GM18861 (cell line): ENCODE results near the gene BORCS6.

Experiments
- ATAC-seq: cut with Tn5 transposase; IDR thresholded peaks from one replicate; pipeline ENCODE4 v1.9.1; 2021; ENCODE audit not compliant: unreplicated experiment

BORCS6 gene

DNA sequence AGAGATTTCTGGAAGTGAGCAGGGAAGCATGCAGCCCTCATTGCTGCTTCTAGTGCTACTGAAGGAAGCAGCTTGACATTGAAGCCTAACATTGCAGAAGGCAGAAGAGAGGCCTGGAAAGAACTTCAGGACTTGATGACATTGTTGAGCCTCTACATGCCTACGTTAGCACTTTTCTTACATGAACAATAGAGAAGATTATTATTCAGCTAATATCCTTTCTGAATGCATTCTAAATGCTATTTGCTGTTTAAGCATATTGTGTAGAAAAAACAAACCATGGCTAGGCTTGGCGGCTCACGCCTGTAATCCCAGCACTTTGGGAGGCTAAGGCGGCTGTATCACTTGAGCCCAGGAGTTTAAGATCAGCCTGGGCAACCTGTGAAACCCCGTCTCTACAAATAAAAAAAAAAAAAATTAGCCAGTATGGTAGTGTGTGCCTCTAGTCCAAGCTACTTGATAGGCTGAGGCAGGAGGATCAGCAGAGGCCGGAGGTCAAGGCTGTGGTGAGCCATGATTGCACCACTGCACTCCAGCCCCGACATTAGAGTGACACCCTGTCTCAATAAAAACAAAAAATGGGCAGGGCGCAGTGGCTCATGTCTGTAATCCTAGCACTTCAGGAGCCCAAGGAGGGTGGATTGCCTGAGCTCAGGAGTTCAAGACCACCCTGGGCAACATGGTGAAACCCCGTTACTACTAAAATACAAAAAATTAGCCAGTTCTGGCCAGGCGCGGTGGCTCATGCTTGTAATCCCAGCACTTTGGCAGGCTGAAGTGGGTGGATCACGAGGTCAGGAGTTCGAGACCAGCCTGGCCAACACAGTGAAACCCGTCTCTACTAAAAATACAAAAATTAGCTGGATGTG lies 22.6 kb upstream of the BORCS6 start:
- ATAC-seq, result no peak

DNA sequence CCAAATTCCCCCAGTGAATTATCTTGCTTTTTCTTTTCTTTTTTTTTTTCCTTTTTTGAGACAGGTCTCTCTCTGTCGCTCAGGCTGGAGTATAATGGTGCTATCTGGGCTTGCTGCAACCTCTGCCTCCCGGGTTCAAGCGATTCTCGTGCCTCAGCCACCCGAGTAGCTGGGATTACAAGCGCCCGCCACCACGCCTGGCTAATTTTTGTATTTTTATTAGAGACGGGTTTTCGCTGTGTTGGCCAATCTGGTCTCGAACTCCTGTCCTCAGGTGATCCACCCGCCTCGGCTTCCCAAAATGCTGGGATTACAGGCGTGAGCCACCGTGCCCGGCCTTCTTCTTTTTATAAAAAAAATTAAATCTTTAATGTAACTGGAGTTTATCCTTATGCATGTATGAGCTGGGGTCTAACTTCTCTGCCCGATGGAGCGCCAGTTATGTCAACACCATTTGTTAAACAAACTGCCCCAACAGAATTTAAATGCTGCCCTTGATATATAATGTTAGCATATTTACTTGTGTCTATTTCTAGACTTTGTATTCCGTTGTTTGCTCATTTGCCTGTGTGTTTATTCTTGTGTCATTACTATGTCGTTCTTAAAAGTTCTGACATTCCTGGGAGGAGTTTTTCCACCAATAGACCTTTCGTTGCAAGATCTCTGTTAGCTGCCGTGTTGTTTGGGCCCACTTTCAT lies 20.9 kb upstream of the BORCS6 start:
- no peak for ATAC-seq

GRCh38 chr17:8209907-8210760 lies 20.2 kb upstream of the BORCS6 start, which contains the start of gene AURKB:
Gene AURKB (minus strand): TSS chr17:8210575. CDS start chr17:8210224, 351 bp downstream.
- ATAC-seq, result peak; percentile 85

DNA sequence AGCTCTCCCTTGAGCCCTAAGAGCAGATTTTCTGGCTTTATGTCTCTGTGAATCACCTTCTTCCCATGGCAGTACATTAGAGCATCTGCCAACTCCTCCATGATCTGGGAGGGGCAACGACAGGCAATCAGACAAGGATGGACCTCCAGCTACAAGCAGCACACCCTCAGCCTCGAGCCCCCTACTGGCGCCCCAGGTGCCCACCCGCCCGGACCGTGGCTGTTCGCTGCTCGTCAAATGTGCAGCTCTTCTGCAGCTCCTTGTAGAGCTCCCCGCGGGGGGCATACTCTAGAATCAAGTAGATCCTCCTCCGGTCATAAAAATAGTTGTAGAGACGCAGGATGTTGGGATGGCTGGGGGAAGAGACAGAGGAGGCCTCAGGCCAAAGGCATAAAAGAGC lies 16.6 kb upstream of the BORCS6 start:
- no peak for ATAC-seq

- ATAC-seq, result no peak
Observed at GRCh38 chr17:8204761-8205555, 15.0 kb upstream of the BORCS6 start.

DNA sequence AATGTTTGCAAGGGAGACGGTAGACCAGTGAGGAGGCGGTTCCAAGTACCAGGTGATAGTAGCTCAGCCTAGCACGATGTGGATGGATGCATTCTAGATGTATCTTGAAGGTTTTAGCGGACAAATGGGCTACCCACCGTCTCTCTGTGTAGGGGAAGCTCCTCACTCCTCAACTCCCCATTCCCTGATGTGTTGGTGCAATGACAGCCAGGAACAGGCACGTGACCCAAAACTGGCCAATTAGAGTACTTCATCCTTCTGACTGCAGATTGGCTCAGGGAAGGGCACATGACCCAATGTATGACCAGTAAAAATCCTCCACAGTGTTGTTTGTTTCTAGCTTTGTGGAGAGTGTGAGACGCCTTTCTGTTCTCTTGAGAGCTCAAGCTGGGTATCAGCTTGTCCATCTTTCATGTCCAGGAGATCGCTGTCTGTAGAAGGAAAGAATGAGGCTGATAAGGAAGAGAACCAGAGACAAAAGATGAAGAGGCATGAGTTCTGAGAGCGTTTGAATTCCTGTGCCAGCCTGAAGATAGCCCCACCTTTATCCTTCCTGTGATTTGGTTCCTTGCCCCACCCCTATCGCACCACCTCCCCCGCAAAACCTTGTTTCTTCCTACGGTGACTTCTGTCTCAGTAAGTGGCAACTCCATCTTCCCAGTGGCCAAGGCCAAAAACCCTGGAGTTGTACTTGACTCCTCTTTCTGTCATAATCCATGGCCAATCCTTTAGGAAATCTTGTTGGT lies 2.3 kb upstream of the BORCS6 start:
- peak; percentile 28 for ATAC-seq

- ATAC-seq, result no peak
Observed at GRCh38 chr17:8190506-8190905, 526 bp upstream of the BORCS6 start.

DNA sequence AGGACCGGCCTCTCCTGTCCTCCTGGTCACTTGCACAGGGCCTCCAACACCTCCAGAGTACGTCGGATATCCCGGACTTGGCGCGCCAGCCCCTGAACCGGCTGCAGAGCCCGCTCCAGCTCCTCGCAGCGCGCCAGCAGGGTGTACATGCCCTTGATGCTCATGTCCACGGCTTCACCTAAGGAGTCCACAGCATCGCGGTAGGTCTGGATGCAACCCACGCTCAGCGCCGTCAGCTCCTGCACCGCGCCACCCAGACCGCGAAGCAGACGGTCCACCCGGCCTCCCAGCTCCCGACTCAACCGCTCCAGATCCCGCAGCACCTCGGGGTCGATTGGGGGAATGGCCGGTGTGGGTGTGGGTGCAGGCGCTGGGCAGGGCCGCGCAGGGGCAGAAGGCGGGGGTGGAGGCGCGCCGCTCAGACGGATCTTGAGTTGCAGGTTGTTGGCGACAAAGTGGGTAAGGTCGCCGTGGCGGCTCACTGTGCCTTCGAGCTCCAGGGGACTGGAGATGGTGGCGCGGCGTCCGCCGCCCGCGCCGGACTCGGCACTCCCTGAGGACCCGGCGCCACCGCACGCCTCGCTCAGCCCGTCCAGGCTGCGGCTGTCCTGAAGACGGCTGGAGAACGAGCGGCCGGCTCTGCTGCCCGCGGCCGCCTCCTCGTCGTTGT lies 804 bp downstream of the BORCS6 start:
- ATAC-seq, result no peak

DNA sequence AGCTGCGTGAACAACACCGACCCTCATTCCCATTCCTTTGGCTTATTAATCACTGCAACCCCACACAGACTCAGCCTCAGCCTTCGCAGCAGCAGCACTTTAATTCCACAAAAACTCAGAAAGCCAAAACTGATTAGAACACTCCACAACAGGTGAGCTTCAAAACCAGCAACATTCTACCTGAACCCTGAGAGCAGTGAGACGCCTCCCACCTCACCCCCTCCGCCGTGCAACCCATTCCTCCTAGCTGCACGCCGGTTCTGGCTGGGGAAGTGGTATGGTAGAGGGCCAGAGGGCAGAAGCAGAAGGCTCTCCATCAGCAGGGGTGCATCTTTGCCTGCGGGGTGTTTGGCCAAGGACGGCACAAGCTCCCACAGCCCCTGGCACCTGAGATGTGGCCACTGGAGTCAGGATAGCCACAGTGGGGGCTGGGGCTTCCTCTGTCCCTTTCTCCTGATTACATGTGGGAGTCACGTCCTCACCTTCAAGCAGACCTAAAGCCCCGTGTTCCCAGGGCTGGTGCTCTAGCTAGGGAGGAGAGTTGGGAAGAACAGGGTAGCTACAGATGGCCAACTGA lies 1.6 kb downstream of the BORCS6 start:
- ATAC-seq, result no peak

GRCh38 chr17:8187517-8188262 lies 2.3 kb downstream of the BORCS6 start:
- ATAC-seq, result peak; percentile 19

GRCh38 chr17:8186787-8187516 lies 3.0 kb downstream of the BORCS6 start:
- ATAC-seq, result peak; percentile 18

GRCh38 chr17:8186446-8186786 lies 3.6 kb downstream of the BORCS6 start:
- no peak for ATAC-seq

GRCh38 chr17:8185582-8186445 lies 4.2 kb downstream of the BORCS6 start:
- ATAC-seq, result no peak

DNA sequence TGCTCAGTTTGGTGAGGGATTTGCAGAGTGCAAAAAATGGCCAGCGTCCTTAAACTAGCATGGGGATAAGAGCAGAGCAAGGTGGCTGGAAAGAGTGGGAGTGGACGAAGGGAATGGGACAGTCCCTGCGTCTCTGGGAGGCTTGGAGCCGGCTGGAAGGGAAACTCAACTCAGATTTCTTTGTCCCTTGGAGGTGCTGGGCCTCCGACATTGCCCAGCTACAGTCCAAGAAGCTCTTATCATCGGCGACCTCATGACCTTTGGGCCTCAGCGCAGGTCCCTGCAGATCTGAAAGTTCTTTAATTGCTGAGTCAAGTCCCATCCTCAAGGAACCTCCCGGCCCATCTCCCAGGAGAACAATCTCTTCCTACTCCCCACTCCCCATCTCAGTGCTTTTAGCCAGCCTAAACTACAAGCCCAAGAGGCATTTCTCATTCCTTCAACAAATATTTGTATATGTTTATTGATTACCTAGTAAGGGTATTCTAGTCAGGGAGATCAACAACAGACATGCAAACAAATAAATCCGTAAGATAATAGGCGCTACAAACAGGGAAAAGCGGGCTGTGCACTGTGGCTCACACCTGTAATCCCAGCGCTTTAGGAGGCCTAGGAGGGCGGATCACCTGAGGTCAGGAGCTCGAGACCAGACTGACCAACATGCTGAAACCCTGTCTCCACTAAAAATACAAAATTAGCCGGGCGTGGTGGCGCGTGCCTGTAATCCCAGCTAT lies 12.8 kb downstream of the BORCS6 start:
- no peak for ATAC-seq

GRCh38 chr17:8176197-8176940 lies 13.6 kb downstream of the BORCS6 start, which contains the start of gene TMEM107:
Gene TMEM107 (minus strand): TSS chr17:8176380. CDS start chr17:8176286, 94 bp downstream.
- ATAC-seq, result peak; percentile 32
